HUES64 (cell line): ENCODE measurements around the gene FAM72C.
"Not testable (repeated sequence)": the region's sequence is repeated elsewhere in the genome, so short reads cannot be mapped to it uniquely, and the experiment has no call there.

Source experiments
- H3K27ac ChIP-seq: 2 replicates; pipeline ENCODE4 v1.7.0; 2013; ENCODE audit warnings: low read depth, low read length, inconsistent platforms
- H3K27me3 ChIP-seq: 2 replicates; pipeline ENCODE4 v1.6.1; 2013; ENCODE audit warnings: mild to moderate bottlenecking, low read length; ENCODE audit not compliant: insufficient read depth
- H3K36me3 ChIP-seq: 2 replicates; pipeline ENCODE4 v1.6.1; 2013; ENCODE audit warnings: mild to moderate bottlenecking, low read length; ENCODE audit not compliant: insufficient read depth
- H3K4me1 ChIP-seq: 2 replicates; pipeline ENCODE4 v1.6.1; 2013; ENCODE audit warnings: mild to moderate bottlenecking, low read length, moderate library complexity; ENCODE audit not compliant: insufficient read depth
- H3K4me3 ChIP-seq: 2 replicates; pipeline ENCODE4 v1.5.1; 2013; ENCODE audit warnings: mild to moderate bottlenecking, low read length, moderate library complexity
- H3K9ac ChIP-seq: 2 replicates; pipeline ENCODE4 v1.6.1; 2013; ENCODE audit warnings: mild to moderate bottlenecking, low read depth, low read length
- H3K9me3 ChIP-seq: 2 replicates; pipeline ENCODE4 v1.6.1; 2013; ENCODE audit warnings: low read depth, low read length; ENCODE audit not compliant: insufficient read depth
- WGBS: fragments of 150-250, 120-280 bp; methylation state at CpG from one replicate; pipeline ENCODE4 v1.1.7; 2013; ENCODE audit warnings: missing lambda C conversion rate; 5-methylcytosine and 5-hydroxymethylcytosine counted together

FAM72C gene

GRCh38 chr1:143942238-143942860 lies 29.4 kb downstream of the FAM72C start:
- not testable (repeated sequence) for H3K36me3 ChIP-seq, H3K27me3 ChIP-seq, H3K9me3 ChIP-seq, H3K9ac ChIP-seq, H3K4me1 ChIP-seq, H3K27ac ChIP-seq, H3K4me3 ChIP-seq
- no CpG with 5 or more reads among the region's 1 CpG for WGBS

GRCh38 chr1:143939666-143940065 lies 32.1 kb downstream of the FAM72C start:
- not testable (repeated sequence) for H3K4me3 ChIP-seq, H3K4me1 ChIP-seq, H3K9ac ChIP-seq, H3K27ac ChIP-seq, H3K36me3 ChIP-seq, H3K27me3 ChIP-seq, H3K9me3 ChIP-seq
- no CpG with 5 or more reads among the region's 2 CpGs for WGBS

GRCh38 chr1:143938922-143939321 lies 32.9 kb downstream of the FAM72C start:
- H3K27me3 ChIP-seq, H3K36me3 ChIP-seq, H3K9me3 ChIP-seq, H3K9ac ChIP-seq, H3K4me3 ChIP-seq, H3K27ac ChIP-seq, H3K4me1 ChIP-seq: not testable (repeated sequence)
- no CpG with 5 or more reads among the region's 2 CpGs for WGBS

GRCh38 chr1:143936457-143937115 lies 35.2 kb downstream of the FAM72C start:
- H3K4me3 ChIP-seq, result not testable (repeated sequence)
- 14% methylated on average over 2 of the region's 8 CpGs for WGBS

GRCh38 chr1:143919127-143919526 lies 52.7 kb downstream of the FAM72C start:
- H3K27me3 ChIP-seq, H3K9ac ChIP-seq, H3K4me3 ChIP-seq, H3K9me3 ChIP-seq, H3K4me1 ChIP-seq, H3K36me3 ChIP-seq, H3K27ac ChIP-seq: not testable (repeated sequence)
- no CpG with 5 or more reads among the region's 2 CpGs for WGBS

More at GRCh38 chr1:143936457-143937115, 35.2 kb downstream of the FAM72C start:
- not testable (repeated sequence) for H3K27ac ChIP-seq, H3K9ac ChIP-seq, H3K36me3 ChIP-seq, H3K27me3 ChIP-seq, H3K9me3 ChIP-seq, H3K4me1 ChIP-seq

- H3K4me3 ChIP-seq, H3K27ac ChIP-seq, H3K9ac ChIP-seq, H3K36me3 ChIP-seq, H3K27me3 ChIP-seq, H3K4me1 ChIP-seq, H3K9me3 ChIP-seq: not testable (repeated sequence)
- whole genome bisulfite sequencing, result no CpG with 5 or more reads among the region's 3 CpGs
Observed at GRCh38 chr1:143918552-143918951, 53.2 kb downstream of the FAM72C start.

GRCh38 chr1:143913705-143914104 lies 58.1 kb downstream of the FAM72C start:
- H3K36me3 ChIP-seq, H3K9me3 ChIP-seq, H3K4me3 ChIP-seq, H3K4me1 ChIP-seq, H3K9ac ChIP-seq, H3K27ac ChIP-seq, H3K27me3 ChIP-seq: not testable (repeated sequence)
- 93% methylated on average over 7 of the region's 7 CpGs for WGBS
